ENCODE data around the gene PAX5. TPM values are rescaled to one million over a fixed set of nuclear protein-coding genes. Genes with fewer than 3 reads are reported as not detected.
"Not testable (repeated sequence)": the region's sequence is repeated elsewhere in the genome, so short reads cannot be mapped to it uniquely, and the experiment has no call there.

The PAX5 gene
- total RNA-seq, 1 donor from 2014 or later: not detected

DNA sequence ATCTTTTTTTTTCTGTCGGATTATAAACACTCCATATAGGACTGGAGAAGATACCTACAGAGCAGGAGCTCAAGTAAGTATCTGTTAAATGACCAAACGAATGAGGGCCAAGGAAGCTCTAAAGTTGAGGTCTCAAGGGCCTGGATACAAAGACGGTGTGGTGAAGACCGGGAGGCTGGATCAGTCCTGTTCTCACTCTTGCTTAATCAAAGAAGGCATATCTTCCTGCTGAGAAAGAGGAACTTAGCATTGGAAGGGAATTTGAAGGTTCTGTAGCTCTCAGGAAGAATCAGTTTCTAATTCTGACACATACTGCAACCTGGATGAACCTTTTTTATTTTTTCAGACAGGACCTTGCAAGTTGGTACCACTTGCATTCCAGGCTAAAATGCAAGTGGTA is 28.3 kb upstream of the PAX5 start:
- no peak overlapping the region for H3K4me3 ChIP-seq (ENCODE audit: low read depth, low read length)
- DNase-seq (ENCODE audit: low read depth): no peak
- TF ChIP-seq, protein P1, sequence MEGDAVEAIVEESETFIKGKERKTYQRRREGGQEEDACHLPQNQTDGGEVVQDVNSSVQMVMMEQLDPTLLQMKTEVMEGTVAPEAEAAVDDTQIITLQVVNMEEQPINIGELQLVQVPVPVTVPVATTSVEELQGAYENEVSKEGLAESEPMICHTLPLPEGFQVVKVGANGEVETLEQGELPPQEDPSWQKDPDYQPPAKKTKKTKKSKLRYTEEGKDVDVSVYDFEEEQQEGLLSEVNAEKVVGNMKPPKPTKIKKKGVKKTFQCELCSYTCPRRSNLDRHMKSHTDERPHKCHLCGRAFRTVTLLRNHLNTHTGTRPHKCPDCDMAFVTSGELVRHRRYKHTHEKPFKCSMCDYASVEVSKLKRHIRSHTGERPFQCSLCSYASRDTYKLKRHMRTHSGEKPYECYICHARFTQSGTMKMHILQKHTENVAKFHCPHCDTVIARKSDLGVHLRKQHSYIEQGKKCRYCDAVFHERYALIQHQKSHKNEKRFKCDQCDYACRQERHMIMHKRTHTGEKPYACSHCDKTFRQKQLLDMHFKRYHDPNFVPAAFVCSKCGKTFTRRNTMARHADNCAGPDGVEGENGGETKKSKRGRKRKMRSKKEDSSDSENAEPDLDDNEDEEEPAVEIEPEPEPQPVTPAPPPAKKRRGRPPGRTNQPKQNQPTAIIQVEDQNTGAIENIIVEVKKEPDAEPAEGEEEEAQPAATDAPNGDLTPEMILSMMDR (conservative IDR thresholded peaks at IDR 0.05; ENCODE audit: low read depth, low read length): no peak

DNA sequence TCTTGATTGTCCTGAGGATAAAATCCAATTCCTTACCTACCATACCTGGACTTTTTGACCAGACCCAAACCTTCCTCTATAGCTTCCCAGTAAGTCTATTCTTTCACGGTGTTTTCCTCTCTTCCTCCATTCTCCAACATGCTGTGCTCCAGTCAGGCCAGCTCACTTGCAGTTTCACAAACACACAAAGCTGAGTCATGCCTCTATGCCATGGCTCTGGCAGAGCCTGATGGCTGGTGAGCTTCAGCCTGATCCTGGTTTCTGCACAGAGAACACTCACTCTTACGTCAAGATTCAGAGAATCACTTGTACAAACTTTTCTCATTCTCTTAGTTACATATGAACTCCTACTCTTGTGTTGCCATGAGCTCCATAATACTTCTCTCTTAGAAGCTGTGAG is 27.7 kb upstream of the PAX5 start:
- TF ChIP-seq, protein P1 (conservative IDR thresholded peaks at IDR 0.05; ENCODE audit: low read depth, low read length): no peak
- no peak for DNase-seq (ENCODE audit: low read depth)
- H3K4me3 ChIP-seq (ENCODE audit: low read depth, low read length): no peak overlapping the region

DNA sequence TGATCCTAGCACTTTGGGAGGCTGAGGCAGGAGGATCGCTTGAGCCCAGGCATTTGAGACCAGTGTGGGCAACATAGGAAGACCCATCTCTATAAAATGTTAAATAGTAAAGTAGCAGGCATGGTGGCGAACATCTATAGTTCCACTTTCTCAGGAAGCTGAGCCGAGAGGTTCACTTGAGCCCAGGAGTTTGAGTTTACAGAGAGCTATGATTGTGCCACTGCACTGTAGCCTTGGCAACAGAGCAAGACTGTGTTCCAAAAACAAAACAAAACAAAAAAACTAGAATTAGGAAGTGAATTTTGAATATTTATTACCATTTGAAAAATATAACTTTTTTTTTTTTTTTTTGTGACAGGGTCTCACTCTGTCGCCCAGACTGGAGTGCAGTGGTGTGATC is 26.8 kb upstream of the PAX5 start:
- TF ChIP-seq, protein P1 (conservative IDR thresholded peaks at IDR 0.05; ENCODE audit: low read depth, low read length): no peak
- no peak overlapping the region for H3K4me3 ChIP-seq (ENCODE audit: low read depth, low read length)
- no peak for DNase-seq (ENCODE audit: low read depth)

DNA sequence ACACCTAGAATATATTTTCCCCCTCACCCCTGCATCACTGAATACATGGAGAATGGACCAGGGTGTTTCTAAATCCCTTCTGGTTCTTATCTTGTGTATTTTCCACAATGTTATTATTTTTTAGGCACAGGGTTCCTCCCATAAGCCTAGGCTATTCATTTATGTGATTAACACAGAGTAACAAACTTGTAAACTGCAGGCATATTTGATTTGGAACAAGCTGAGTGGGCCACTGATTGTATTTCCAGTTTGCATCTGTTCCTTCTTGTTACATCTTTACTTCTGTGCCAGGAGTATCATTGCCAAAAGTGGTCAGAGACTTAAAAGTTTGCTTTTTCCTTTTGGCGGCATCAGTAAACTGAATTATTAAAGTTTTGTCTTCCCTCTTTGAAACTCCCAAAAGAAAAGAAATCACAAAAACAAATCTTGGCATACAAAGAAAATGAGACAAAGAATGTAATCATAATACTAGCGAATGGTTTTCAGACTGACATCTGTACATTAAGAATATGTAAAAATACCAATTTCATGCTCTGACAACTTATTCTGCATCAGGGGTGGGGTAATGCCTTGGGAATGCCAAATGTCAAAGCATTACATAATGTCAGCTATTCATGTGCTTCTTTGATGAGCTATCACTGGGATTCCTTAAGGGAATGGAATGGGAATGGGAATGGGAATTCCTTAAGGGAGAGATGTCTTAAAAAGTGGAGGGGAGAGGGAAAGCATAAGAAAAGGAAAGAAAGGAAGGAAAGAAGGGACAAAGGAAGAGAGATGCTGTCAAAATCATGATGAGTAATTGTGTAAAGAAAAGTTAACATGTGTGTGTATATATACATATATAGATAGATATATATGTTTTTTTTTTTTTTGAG is 22.2 kb upstream of the PAX5 start:
- TF ChIP-seq, protein P1 (conservative IDR thresholded peaks at IDR 0.05; ENCODE audit: low read depth, low read length): no peak
- DNase-seq (ENCODE audit: low read depth): no peak
- no peak overlapping the region for H3K4me3 ChIP-seq (ENCODE audit: low read depth, low read length)

DNA sequence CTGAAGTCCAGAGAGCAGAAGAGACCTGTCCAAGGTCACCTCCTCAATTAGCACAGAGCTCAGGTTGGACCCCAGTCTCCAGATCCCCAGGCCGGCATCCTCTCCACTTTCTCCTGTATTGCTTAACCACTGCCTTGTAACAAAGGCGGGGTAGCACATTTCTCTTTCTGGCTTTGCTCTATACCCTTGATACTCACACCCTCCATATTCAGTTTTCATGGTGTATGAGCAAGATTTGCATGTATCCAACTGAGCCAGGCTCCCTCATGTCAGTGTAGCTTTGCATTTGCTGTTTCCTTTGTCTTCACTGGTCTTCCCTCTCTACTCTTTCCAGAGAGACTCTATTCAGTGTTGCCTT is 20.3 kb upstream of the PAX5 start:
- DNase-seq (ENCODE audit: low read depth); H3K4me3 ChIP-seq (ENCODE audit: low read depth, low read length): not testable (repeated sequence)

DNA sequence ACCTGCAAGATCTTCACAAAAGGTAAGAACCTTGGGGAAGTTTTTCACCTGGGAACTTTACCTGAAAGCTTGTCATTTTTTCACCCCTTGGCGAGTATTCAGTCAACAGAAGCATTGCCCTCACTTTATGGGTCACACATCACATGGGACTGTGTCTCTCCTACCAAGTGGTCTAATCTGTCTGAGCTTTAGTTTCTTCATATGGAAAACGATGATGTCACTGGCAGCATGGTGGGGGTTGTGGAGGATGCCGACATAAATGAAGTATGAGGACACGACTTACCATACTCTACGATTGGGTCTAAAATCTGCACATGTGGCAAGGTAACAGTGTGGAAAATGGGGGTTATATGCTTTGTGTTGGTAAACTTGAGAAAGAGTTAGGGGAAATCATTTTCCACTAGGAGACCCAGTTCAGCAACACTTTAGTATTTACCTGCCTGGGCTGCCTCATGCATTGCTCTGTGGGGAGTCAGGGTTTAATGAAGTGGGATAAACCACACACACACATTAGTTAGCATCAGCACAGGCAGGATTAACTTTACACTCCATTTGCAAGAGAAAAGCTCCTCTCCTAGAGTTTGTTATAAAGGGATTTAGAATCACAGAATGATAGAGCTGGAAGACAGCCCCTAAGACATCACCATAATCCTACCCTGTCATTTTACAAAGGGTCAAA is 19.8 kb upstream of the PAX5 start:
- no peak for DNase-seq (ENCODE audit: low read depth)
- H3K4me3 ChIP-seq (ENCODE audit: low read depth, low read length): no peak overlapping the region
- TF ChIP-seq, protein P1 (conservative IDR thresholded peaks at IDR 0.05; ENCODE audit: low read depth, low read length): no peak

DNA sequence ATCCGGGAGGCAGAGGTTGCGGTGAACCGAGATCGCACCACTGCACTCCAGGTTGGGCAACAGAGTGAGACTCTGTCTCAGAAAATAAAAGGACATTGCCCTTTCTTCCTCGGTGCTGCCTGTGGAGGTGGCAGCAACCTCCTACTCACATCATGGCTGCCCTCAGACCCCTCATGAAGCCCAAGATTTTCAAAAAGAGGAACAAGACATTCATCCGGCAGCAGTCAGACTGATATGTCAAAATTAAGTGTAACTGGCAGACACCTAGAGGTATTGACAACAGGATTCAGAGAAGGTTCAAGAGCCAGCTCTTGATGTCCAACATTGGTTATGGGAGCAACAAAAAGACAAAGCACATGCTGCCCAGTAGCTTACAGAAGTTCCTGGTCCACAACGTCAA is 12.6 kb upstream of the PAX5 start:
- no peak for DNase-seq (ENCODE audit: low read depth)
- TF ChIP-seq, protein P1 (conservative IDR thresholded peaks at IDR 0.05; ENCODE audit: low read depth, low read length): no peak
- H3K4me3 ChIP-seq (ENCODE audit: low read depth, low read length): no peak overlapping the region
